Stimulated activated CD8-positive, alpha-beta memory T cell treated with anti-CD3 and anti-CD28 coated beads, Interleukin-4, amount 100 ng/mL, for 1 hour (primary cell): ENCODE data around the gene ACBD3.
A peak's percentile ranks its signal among the peaks of the same experiment; 100 is the strongest.

Experiments used
- DNase-seq, 2 donors: peaks; one replicate each; pipeline ENCODE4 v3.0.0-alpha.2; 2020; ENCODE audit warnings: low read depth in 2 of 2, low spot score in 1 of 2

Gene ACBD3

GRCh38 chr1:226135059-226135651 lies 51.4 kb downstream of the ACBD3 start:
- no peak for DNase-seq

GRCh38 chr1:226134170-226135058 lies 52.1 kb downstream of the ACBD3 start:
- DNase-seq: no peak

GRCh38 chr1:226133504-226134123 lies 52.9 kb downstream of the ACBD3 start:
- no peak for DNase-seq

- DNase-seq: no peak
These were observed 53.6 kb downstream of the ACBD3 start for GRCh38 chr1:226132728-226133503.

GRCh38 chr1:226131639-226132038 lies 54.9 kb downstream of the ACBD3 start:
- no peak for DNase-seq

- DNase-seq: no peak
These were observed 57.3 kb downstream of the ACBD3 start for GRCh38 chr1:226129230-226129629.

- DNase-seq: no peak
These were observed 58.0 kb downstream of the ACBD3 start for GRCh38 chr1:226128487-226129075.

GRCh38 chr1:226126824-226127569 lies 59.5 kb downstream of the ACBD3 start:
- no peak for DNase-seq

- no peak for DNase-seq
These were observed 60.7 kb downstream of the ACBD3 start for GRCh38 chr1:226125831-226126230.

GRCh38 chr1:226125097-226125630 lies 61.4 kb downstream of the ACBD3 start:
- peak; percentile 83 to 87 for DNase-seq

GRCh38 chr1:226123591-226124471 lies 62.7 kb downstream of the ACBD3 start:
- no peak for DNase-seq

GRCh38 chr1:226123212-226123560 lies 63.4 kb downstream of the ACBD3 start:
- DNase-seq: no peak

- DNase-seq: peak; percentile 36 to 44
These were observed 64.7 kb downstream of the ACBD3 start for GRCh38 chr1:226121587-226122400.

- no peak for DNase-seq
These were observed 65.4 kb downstream of the ACBD3 start for GRCh38 chr1:226121049-226121586.

- DNase-seq: no peak
These were observed 66.1 kb downstream of the ACBD3 start for GRCh38 chr1:226120398-226120797.

GRCh38 chr1:226119169-226119568 lies 67.4 kb downstream of the ACBD3 start:
- no peak for DNase-seq

- DNase-seq: no peak
These were observed 68.2 kb downstream of the ACBD3 start for GRCh38 chr1:226118357-226118756.

GRCh38 chr1:226117330-226117729 lies 69.2 kb downstream of the ACBD3 start:
- DNase-seq: no peak
